Measurements from ENCODE around the gene RORB. TPM values are rescaled to one million over a fixed set of nuclear protein-coding genes. Genes with fewer than 3 reads are reported as not detected.
A peak's percentile ranks its signal among the peaks of the same experiment; 100 is the strongest.
"Not testable (repeated sequence)": the region's sequence is repeated elsewhere in the genome, so short reads cannot be mapped to it uniquely, and the experiment has no call there.

The RORB gene
- total RNA-seq, 4 donors from 2014 or later = 2.0 to 3.6 (median 3.0) TPM

GRCh38 chr9:74530458-74530857, 33.3 kb downstream of the RORB start:
- not testable (repeated sequence) for H3K27ac ChIP-seq; DNase-seq (ENCODE audit: low spot score in 2 of 2); H3K4me1 ChIP-seq; H3K4me3 ChIP-seq; H3K9me3 ChIP-seq; H3K36me3 ChIP-seq; H3K27me3 ChIP-seq
- TF ChIP-seq CTCF (IDR thresholded peaks at IDR 0.05) = peak in 2 of 5 experiments; percentile 6 to 16
- 82 to 88% methylated on average over 8 of the region's 8 CpGs for WGBS, 2 donors

GRCh38 chr9:74533253-74533652, 36.1 kb downstream of the RORB start:
- H3K9me3 ChIP-seq = no peaks in the 10 kb centered on the region
- no peak for DNase-seq (ENCODE audit: low spot score in 2 of 2)
- no peak overlapping the region for H3K4me3 ChIP-seq
- no peaks in the 10 kb centered on the region for H3K4me1 ChIP-seq
- no peak overlapping the region for H3K27ac ChIP-seq
- no peaks in the 10 kb centered on the region for H3K36me3 ChIP-seq
- WGBS, 2 donors = 79 to 85% methylated on average over 1 of the region's 1 CpG
- H3K27me3 ChIP-seq = no peaks in the 10 kb centered on the region
- TF ChIP-seq EP300 (IDR thresholded peaks at IDR 0.05) = no peak
- TF ChIP-seq POLR2A (IDR thresholded peaks at IDR 0.05) = no peak
- no peak for TF ChIP-seq CTCF (IDR thresholded peaks at IDR 0.05)

- Histone ChIP-seq H3K36me3 (no peaks in the 10 kb centered on the region), H3K4me1 (no peaks in the 10 kb centered on the region), H3K9me3 (no peaks in the 10 kb centered on the region), H3K27me3 (no peaks in the 10 kb centered on the region), H3K27ac (no peak overlapping the region), H3K4me3 (no peak overlapping the region)
- 91 to 97% methylated on average over 3 of the region's 3 CpGs for WGBS, 2 donors
- TF ChIP-seq CTCF (IDR thresholded peaks at IDR 0.05) (no peak), POLR2A (IDR thresholded peaks at IDR 0.05) (no peak), EP300 (IDR thresholded peaks at IDR 0.05) (no peak)
- no peak for DNase-seq (ENCODE audit: low spot score in 2 of 2)
These were observed 37.7 kb downstream of the RORB start for GRCh38 chr9:74534841-74535240.

GRCh38 chr9:74543145-74543544, 46.0 kb downstream of the RORB start:
- 28 to 29% methylated on average over 3 of the region's 3 CpGs for WGBS, 2 donors
- H3K4me1 ChIP-seq = no peaks in the 10 kb centered on the region

GRCh38 chr9:74551266-74551665, 54.1 kb downstream of the RORB start:
- Histone ChIP-seq H3K9me3 (no peaks in the 10 kb centered on the region), H3K4me3 (no peak overlapping the region), H3K27me3 (no peaks in the 10 kb centered on the region), H3K36me3 (no peaks in the 10 kb centered on the region), H3K27ac (no peak overlapping the region), H3K4me1 (peaks cover 0 to 6% (median 0%) of the 10 kb centered on the region in 4 donors)
- TF ChIP-seq EP300 (IDR thresholded peaks at IDR 0.05) = no peak
- WGBS, 2 donors = 66 to 72% methylated on average over 5 of the region's 5 CpGs
- DNase-seq (ENCODE audit: low spot score in 2 of 2) = no peak

More at GRCh38 chr9:74543145-74543544, 46.0 kb downstream of the RORB start:
- Histone ChIP-seq H3K9me3 (no peaks in the 10 kb centered on the region), H3K4me3 (no peak overlapping the region), H3K27me3 (no peaks in the 10 kb centered on the region), H3K36me3 (no peaks in the 10 kb centered on the region), H3K27ac (no peak overlapping the region)
- no peak for TF ChIP-seq EP300 (IDR thresholded peaks at IDR 0.05)
- no peak for TF ChIP-seq POLR2A (IDR thresholded peaks at IDR 0.05)
- no peak for TF ChIP-seq CTCF (IDR thresholded peaks at IDR 0.05)
- no peak for DNase-seq (ENCODE audit: low spot score in 2 of 2)

All from tibial nerve (tissue), 4 donors.